C1 segment of cervical spinal cord (tissue), 14 donors: ENCODE data around the gene LRRC2.
A peak's percentile ranks its signal among the peaks of the same experiment; 100 is the strongest.
"Not testable (repeated sequence)": the region's sequence is repeated elsewhere in the genome, so short reads cannot be mapped to it uniquely, and the experiment has no call there.

Experiments
- DNase-seq, 14 donors: peaks; one replicate each; lab custom pipeline; 2025; lab: John Stamatoyannopoulos, UW

LRRC2 gene

DNA sequence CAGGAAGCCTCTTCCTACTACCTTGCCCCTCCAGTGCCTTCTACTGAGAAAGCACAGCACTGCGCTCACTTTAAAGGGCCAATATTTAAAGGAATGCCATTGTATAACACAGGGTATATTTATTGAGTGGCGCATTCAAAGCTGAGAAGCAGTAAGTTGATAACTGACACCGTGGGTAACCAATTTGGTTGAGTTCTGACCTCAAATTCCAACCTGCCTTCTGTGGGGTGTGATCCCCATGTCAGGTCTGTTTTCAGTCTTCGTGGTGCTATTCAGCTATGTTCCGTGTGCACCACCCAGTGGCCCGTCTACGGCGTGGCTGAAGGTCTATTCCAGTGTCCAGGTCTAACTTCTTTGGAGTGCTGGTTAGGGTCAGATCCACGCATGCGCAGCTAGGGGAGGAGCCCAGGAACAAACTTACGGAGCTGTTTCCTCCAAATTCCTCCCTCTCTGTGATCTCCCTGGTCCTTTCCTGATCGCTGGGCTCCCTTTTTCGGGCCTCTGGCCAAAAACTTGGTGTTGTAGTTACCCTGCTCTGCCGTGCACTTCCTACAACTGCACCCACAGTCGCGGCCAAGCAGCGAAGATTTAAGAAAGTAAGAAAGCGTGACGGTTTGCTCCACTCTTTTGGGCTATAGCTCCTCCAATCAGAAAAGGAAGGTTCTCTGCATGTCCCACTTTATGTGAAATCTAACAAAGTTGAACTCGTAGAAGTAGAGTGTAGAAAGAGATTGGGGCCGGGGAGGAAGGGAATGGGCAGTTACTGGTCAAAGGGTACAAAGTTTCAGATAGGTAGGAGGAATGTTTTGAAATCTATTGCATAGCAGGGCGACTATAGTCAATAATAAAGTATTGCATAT, 7.7 kb downstream of the LRRC2 start:
- peak in 7 of 14 donors; percentile 3 to 56 (median 47) for DNase-seq

- DNase-seq: no peak
Measured at GRCh38 chr3:46557814-46558183, 8.3 kb downstream of the LRRC2 start.

GRCh38 chr3:46553154-46553553, 12.9 kb downstream of the LRRC2 start:
- no peak for DNase-seq

DNA sequence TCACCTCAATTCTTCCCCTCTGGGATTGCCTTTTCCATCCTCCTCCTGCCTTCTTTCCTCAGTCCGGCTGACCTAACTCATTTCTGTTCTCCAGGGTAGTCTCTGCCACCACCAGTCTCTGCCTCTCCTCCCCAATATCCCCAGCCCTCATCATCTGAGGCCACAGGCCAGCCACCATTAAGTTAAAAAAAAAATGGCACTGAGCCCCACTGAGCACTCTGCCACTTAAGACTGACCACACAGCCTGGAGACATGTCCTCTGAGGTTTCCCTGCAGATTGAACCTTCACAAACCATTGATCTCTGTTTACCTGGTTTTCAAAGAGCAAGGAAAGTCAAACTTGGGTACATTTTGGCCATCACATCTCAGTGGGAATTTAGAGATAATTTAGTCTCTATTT, 13.6 kb downstream of the LRRC2 start:
- DNase-seq: no peak

- no peak for DNase-seq
Measured at GRCh38 chr3:46551615-46552014, 14.5 kb downstream of the LRRC2 start.

- no peak for DNase-seq
Measured at GRCh38 chr3:46549989-46550388, 16.1 kb downstream of the LRRC2 start.

DNA sequence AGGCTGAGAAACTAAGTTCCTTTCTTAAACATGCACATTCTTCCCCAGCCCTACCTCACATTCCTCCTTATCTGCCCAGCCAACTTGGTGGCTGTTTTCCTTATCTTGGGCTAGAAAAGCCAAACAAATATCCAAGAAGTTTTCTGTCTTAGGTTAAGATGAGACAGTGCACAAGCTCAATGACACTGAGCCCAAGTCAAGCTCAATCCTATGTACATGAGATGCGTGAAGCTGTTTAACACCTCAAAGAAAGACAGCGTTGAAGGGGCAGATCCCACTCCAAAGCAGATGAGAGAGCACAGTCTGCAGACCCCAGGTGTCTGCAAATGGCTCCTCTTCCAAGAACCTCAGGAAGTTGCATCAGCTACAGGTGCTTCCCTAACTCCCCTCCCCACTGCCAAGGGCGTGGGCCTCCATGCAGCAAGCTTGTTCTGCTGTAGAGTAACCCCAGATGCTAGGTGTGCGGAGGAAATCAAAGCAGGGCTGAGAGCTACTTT, 16.6 kb downstream of the LRRC2 start:
- no peak for DNase-seq

DNA sequence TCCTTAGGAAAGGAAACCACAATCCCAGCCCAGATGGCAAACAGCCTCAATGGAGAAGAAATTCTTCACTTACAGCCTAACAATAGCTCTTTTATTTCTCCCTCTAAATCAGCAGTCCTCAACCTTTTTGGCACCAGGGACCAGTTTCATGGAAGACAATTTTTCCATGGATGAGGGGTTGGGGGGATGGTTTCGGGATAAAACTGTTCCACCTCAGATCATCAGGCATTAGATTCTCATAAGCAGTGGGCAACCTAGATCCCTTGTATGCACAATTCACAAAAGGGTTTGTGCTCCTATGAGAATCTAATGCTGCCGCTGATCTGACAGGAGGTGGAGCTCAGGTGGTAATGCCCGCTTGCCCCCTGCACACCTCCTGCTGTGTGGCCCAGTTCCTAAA, 17.5 kb downstream of the LRRC2 start:
- not testable (repeated sequence) for DNase-seq

- DNase-seq: no peak
Measured at GRCh38 chr3:46546896-46547440, 19.1 kb downstream of the LRRC2 start.

DNA sequence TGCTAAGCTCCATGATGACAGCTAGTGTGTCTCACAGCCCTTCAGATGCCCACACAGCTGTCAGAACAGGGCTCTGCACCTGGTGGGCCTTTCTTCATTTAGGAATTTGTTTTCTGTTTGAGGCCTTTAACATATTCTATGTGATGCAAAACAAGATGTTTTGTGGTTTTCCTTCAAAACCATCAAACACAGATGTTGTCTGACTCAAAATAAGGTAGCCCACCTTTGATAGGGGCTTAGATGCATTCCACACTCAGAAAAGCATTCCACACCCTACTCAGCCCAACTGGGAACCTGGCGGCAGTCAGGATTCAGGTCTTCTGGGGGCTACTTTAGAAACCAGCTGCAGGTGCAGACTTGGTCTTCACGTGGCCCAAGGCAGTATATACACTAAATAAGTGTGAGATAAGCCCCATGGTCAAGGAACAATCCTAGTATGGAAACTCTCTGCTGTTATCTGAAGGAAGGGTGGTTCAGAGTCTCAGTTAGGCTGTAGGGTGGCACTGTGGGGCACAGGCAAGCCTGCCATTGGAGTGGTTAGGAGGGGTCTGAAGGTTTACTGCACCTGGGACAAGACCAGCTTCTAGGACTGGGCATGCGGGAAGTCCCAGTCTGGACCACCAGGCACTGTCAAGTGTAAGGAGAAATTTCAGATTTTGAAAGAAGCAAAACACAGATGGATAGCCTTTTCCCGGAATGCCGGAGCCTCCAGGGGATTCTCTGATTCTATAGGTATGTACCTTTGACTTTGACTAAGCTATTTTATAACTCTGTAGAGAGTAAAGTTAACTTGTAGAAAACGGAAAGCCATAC, 20.1 kb downstream of the LRRC2 start:
- no peak for DNase-seq

DNA sequence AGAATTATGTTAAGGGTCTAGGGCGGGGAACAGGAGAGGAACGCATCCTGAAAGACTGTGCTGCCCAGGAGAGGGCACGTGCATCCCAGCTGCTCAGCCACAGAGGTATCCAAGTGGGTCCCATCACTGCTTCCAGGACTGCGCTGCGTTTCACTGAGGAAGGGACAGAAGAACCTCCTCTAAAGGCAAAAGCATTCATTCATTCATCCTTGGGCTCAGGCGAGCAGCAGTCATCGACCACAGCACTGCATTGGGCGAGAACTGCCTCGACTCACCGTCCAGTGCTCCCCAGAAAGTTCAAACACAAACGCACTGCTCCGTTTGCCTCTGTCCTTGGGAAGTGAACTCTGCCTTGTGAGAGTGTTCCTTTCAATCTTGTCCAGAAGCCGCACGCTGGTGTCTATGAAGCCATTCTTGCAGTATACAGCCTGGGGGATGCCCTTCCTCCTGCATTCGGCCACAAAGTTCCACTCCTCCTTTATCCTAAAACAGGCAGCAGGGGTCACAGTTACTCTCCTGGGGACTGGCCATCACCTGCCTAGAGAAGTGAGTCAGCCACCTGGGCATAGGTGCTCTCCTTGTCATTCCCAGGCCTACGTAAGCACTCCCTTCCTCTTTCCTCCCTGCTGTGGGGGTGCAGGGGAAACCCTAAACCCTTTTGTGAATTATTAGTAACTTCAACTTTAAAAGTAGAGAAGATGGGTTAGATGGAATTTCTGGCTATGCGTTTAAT, 21.2 kb downstream of the LRRC2 start:
- DNase-seq: no peak

- no peak for DNase-seq
Measured at GRCh38 chr3:46542801-46543201, 23.3 kb downstream of the LRRC2 start.

GRCh38 chr3:46542344-46542743, 23.8 kb downstream of the LRRC2 start:
- DNase-seq: no peak

- DNase-seq: no peak
Measured at GRCh38 chr3:46541835-46542234, 24.3 kb downstream of the LRRC2 start.

GRCh38 chr3:46540550-46540949, 25.6 kb downstream of the LRRC2 start:
- no peak for DNase-seq

DNA sequence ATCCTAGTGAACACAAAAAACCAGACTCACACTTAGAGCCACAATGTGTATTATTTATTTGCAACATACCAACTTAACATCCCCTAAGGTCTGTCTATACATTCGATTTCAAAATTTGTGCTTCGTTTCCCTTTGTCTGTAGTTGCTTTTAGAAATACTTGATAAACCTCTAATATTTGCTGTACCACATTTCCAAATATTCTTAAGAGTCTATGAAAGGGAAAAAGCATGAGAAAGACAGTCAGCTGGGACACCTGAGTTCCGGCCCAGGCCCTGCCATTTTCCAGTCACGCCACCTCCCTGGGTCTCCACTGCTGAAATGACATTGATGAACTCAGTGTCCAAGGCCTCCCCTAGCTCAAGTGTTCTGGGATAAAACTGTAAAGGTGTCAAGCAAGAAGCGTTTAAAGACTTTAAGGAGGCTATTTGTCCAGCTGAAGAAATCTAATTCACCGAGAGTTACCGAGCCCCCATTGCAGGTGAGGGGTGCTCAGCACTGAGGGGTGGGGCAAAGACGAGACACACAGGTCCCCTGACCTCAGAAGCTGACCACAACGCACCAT, 26.6 kb downstream of the LRRC2 start:
- DNase-seq: no peak

DNA sequence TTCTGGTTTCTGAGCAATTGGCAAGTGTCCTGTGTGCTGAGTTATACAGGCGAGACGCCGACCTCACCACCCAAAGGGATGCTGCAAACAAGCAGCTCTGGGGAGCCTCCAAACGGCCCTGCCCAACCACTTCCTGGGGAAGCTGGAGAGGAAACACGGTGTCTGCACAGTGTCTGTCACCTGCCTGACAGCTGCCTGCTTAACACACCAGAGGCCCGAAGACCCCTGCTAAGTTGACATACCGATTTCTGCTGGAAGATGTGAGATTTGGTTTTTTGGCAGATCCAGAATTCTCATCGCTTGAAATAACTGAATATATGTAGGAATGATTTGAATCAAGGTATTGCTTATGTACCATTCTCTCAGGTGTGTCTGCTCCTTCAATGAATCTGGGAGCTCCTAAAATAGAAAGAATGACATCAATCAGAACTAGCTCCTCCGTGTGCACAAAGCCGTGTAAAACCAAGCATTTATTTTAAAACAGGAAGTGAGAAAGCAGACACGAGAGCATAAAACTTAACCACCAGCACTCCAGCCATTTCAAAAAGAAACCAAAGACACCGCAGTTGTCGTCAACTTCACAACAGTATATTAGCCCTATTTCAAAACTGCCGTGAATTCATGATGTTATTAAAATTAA, 27.2 kb downstream of the LRRC2 start:
- DNase-seq: peak in 9 of 14 donors; percentile 1 to 46 (median 34)

DNA sequence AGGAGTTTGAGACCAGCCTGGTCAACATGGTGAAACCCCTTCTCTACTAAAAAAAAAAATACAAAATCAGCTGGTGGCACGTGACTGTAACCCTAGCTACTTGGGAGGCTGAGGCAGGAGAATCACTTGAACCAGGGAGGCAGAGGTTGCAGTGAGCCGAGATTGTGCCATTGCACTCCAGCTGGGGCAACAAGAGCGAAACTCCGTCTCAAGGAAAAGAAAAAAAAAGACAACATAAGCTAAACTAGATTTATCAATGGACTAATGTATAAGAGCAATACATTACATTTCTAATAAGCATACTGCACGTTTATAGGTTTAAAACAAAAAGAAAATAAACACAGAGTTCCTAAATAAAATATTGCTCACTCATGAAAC, 27.7 kb downstream of the LRRC2 start:
- not testable (repeated sequence) for DNase-seq

GRCh38 chr3:46537779-46538178, 28.3 kb downstream of the LRRC2 start:
- DNase-seq: no peak

GRCh38 chr3:46537316-46537715, 28.8 kb downstream of the LRRC2 start:
- no peak for DNase-seq

GRCh38 chr3:46536758-46537157, 29.3 kb downstream of the LRRC2 start:
- DNase-seq: no peak
